HepG2 (cell line): ENCODE data around the gene HOXD1. TPM values are rescaled to one million over a fixed set of nuclear protein-coding genes. Genes with fewer than 3 reads are reported as not detected.

Experiments
- ATAC-seq: fragments of 200-7000 bp; cut with Tn5 transposase; 3 replicates; pipeline ENCODE4 v1.9.1; 2020; ENCODE audit warnings: mild to moderate bottlenecking, moderate library complexity
- BruUV-seq: library from RNA; stranded (reverse); fragments of 400-500 nt; replicated peaks from 2 replicates; lab custom pipeline; 2021; lab: Mats Ljungman, UMichigan
- CTCF ChIA-PET: fragments of 300-600 bp; formaldehyde crosslinking; extraction: SDS; loops from one replicate; lab custom pipeline; 2021; ENCODE audit warnings: low total read pairs, inconsistent platforms, low intra/inter-chr PET ratio; lab: Yijun Ruan, JAX
- POLR2A ChIA-PET: fragments of 350-600 bp; sonication (Branson Sonifier 250); formaldehyde crosslinking; loops from one replicate; lab custom pipeline; 2020; ENCODE audit warnings: antibody characterized with exemption, inconsistent platforms; lab: Yijun Ruan, JAX
- DNase-seq: peaks from one replicate; pipeline ENCODE4 v3.0.0-alpha.2; 2015; ENCODE audit warnings: low spot score
- FAIRE-seq: peaks from 3 replicates; lab custom pipeline; 2011; peaks lifted over from hg19 to GRCh38; lab: Jason Lieb, UNC
- H2AFZ ChIP-seq: one replicate; pipeline ENCODE4 v1.6.1; 2011; ENCODE audit warnings: low read length, inconsistent platforms
- H3K27ac ChIP-seq: fragments of 300-600 bp; 3 replicates; pipeline ENCODE4 v1.8.0; 2011; ENCODE audit warnings: mixed run types, mild to moderate bottlenecking, mixed read lengths, low read length, inconsistent platforms; ENCODE audit not compliant: insufficient read depth; ENCODE audit errors: extremely low read length
- H3K27me3 ChIP-seq, 2 experiments: fragments of 200-600 bp in 1 of 2; 2 replicates in 1 of 2; 3 replicates in 1 of 2; pipeline versions ENCODE4 v1.6.0 to v1.8.0; 2011; ENCODE audit warnings: low read length in 2 of 2, mild to moderate bottlenecking in 2 of 2, moderate library complexity in 2 of 2, inconsistent platforms in 1 of 2; ENCODE audit not compliant: insufficient read depth in 2 of 2, control insufficient read depth in 1 of 2
- H3K36me3 ChIP-seq, 2 experiments: fragments of 200-600 bp in 1 of 2; replicated peaks in 1 of 2; 2 replicates in 1 of 2; 3 replicates in 1 of 2; pipeline versions ENCODE4 v1.5.1 to v1.8.0; 2011; ENCODE audit warnings: low read length in 2 of 2, inconsistent platforms in 1 of 2; ENCODE audit not compliant: insufficient read depth in 2 of 2, control insufficient read depth in 1 of 2
- H3K4me1 ChIP-seq: 2 replicates; pipeline ENCODE4 v1.5.1; 2012; ENCODE audit warnings: low read length, inconsistent platforms; ENCODE audit not compliant: insufficient read depth
- H3K4me2 ChIP-seq: 2 replicates; pipeline ENCODE4 v1.6.0; 2011; ENCODE audit warnings: low read depth, low read length, inconsistent platforms
- H3K4me3 ChIP-seq, 3 experiments: fragments of 200-600 bp in 1 of 3; sonication (generic), shearing (Covaris generic) in 1 of 3; replicated peaks in 1 of 3; 2 replicates each; pipeline ENCODE4 v1.5.1; 2011 to 2016; ENCODE audit warnings: low read length in 3 of 3, inconsistent platforms in 2 of 3, low read depth in 2 of 3, mild to moderate bottlenecking in 2 of 3, control low read depth in 1 of 3, mixed read lengths in 1 of 3; ENCODE audit not compliant: insufficient read depth in 1 of 3
- H3K79me2 ChIP-seq: one replicate; pipeline ENCODE4 v1.6.1; 2011; ENCODE audit warnings: low read length, inconsistent platforms; ENCODE audit not compliant: insufficient read depth
- H3K9ac ChIP-seq: 2 replicates; pipeline ENCODE4 v1.6.0; 2011; ENCODE audit warnings: mild to moderate bottlenecking, low read depth, low read length, inconsistent platforms; ENCODE audit not compliant: insufficient read depth
- H3K9me3 ChIP-seq: 2 replicates; pipeline ENCODE4 v1.5.1; 2012; ENCODE audit warnings: mild to moderate bottlenecking, low read length
- H4K20me1 ChIP-seq: 2 replicates; pipeline ENCODE4 v1.6.0; 2011; ENCODE audit warnings: inconsistent platforms, mild to moderate bottlenecking, low read length, moderate library complexity; ENCODE audit not compliant: insufficient read depth
- CHD4 ChIP-seq: fragments of 200-600 bp; sonication (generic); IDR thresholded peaks from 2 replicates; pipeline ENCODE4 v1.7.0; 2017; ENCODE audit warnings: mild to moderate bottlenecking, low read length, borderline replicate concordance
- E2F2 ChIP-seq: sonication (generic); formaldehyde crosslinking; IDR thresholded peaks from 2 replicates; pipeline ENCODE4 v1.4.0; 2020; ENCODE audit warnings: missing genetic modification reagents, borderline replicate concordance
- HOXA3 ChIP-seq: sonication (generic); formaldehyde crosslinking; IDR thresholded peaks from 2 replicates; pipeline ENCODE4 v1.5.0; 2020; ENCODE audit warnings: missing genetic modification reagents
- MAFG ChIP-seq: sonication (generic); formaldehyde crosslinking; IDR thresholded peaks from 2 replicates; pipeline ENCODE4 v1.5.1; 2020; ENCODE audit warnings: mild to moderate bottlenecking, missing genetic modification reagents
- POGZ ChIP-seq: sonication (generic); formaldehyde crosslinking; IDR thresholded peaks from 2 replicates; pipeline ENCODE4 v1.4.0; 2020; ENCODE audit warnings: mild to moderate bottlenecking, missing genetic modification reagents
- TSC22D2 ChIP-seq: sonication (generic); formaldehyde crosslinking; IDR thresholded peaks from 2 replicates; pipeline ENCODE4 v1.5.1; 2020; ENCODE audit warnings: missing genetic modification reagents, mild to moderate bottlenecking, borderline replicate concordance
- ZBTB3 ChIP-seq: sonication (generic); formaldehyde crosslinking; IDR thresholded peaks from 2 replicates; pipeline ENCODE4 v1.4.0; 2020; ENCODE audit warnings: low read depth, mild to moderate bottlenecking, moderate library complexity, missing genetic modification reagents, borderline replicate concordance
- ZBTB34 ChIP-seq: sonication (generic); formaldehyde crosslinking; IDR thresholded peaks from 2 replicates; pipeline ENCODE4 v1.8.0; 2022; ENCODE audit warnings: mild to moderate bottlenecking, missing genetic modification reagents
- ZNF354B ChIP-seq: sonication (generic); formaldehyde crosslinking; IDR thresholded peaks from 2 replicates; pipeline ENCODE4 v1.8.0; 2022; ENCODE audit warnings: mild to moderate bottlenecking, missing genetic modification reagents
- ZNF407 ChIP-seq: sonication (generic); formaldehyde crosslinking; IDR thresholded peaks from one replicate; pipeline ENCODE4 v1.5.1; 2020; ENCODE audit warnings: mild to moderate bottlenecking, missing genetic modification reagents; ENCODE audit errors: not compliant biosample characterization
- ZNF543 ChIP-seq: sonication (generic); formaldehyde crosslinking; IDR thresholded peaks from 2 replicates; pipeline ENCODE4 v1.4.0; 2020; ENCODE audit warnings: mild to moderate bottlenecking, missing genetic modification reagents
- ZSCAN20 ChIP-seq: sonication (generic); formaldehyde crosslinking; IDR thresholded peaks from 2 replicates; pipeline ENCODE4 v1.4.0; 2020; ENCODE audit warnings: missing genetic modification reagents, mild to moderate bottlenecking, borderline replicate concordance
- WGBS: methylation state at CpG from one replicate; pipeline ENCODE4 v1.1.6; 2017; ENCODE audit warnings: low lambda C conversion rate; 5-methylcytosine and 5-hydroxymethylcytosine counted together
- in situ Hi-C: cut with HindIII; loops from 2 replicates; pipeline ENCODE4 v1.10.0; 2017; ENCODE audit warnings: low pct_unique_long_range_greater_than_20kb; ENCODE audit not compliant: extremely low pct_ligation_motif_present
- intact Hi-C: fragments of 100-400 bp; cut with micrococcal nuclease; formaldehyde crosslinking; loops from one replicate; pipeline ENCODE4 v1.10.0; 2022; ENCODE audit not compliant: unreplicated experiment
- polyA plus RNA-seq, 8 experiments: library from polyadenylated mRNA; depleted of rRNA in 3 of 8; stranded (reverse) in 7 of 8; unstranded in 1 of 8; fragments of >200 nt; fragmentation: Illumina TruSeq in 4 of 8; extraction: Trizol in 4 of 8; gene quantifications; 2 replicates each; pipeline versions ENCODE4 v1.2.1 to v1.2.3, GENCODE V29; 2011 to 2016; ENCODE audit warnings: low read depth in 4 of 8, missing spikeins in 1 of 8, mixed read lengths in 1 of 8; ENCODE audit not compliant: insufficient read depth in 1 of 8
- total RNA-seq, 5 experiments: library from RNA; depleted of rRNA; stranded (reverse); fragments of >200 nt; fragmentation: Illumina TruSeq; extraction: Trizol; gene quantifications; 2 replicates each; pipeline ENCODE4 v1.2.3, GENCODE V29; 2016; ENCODE audit warnings: low read depth in 1 of 5

The HOXD1 gene
- total and polyA plus RNA-seq, 2 of the 13 experiments (the other 11 are each of a cell fraction or from before 2014, with no cell fraction given): 10.0 to 22.3 TPM

DNA sequence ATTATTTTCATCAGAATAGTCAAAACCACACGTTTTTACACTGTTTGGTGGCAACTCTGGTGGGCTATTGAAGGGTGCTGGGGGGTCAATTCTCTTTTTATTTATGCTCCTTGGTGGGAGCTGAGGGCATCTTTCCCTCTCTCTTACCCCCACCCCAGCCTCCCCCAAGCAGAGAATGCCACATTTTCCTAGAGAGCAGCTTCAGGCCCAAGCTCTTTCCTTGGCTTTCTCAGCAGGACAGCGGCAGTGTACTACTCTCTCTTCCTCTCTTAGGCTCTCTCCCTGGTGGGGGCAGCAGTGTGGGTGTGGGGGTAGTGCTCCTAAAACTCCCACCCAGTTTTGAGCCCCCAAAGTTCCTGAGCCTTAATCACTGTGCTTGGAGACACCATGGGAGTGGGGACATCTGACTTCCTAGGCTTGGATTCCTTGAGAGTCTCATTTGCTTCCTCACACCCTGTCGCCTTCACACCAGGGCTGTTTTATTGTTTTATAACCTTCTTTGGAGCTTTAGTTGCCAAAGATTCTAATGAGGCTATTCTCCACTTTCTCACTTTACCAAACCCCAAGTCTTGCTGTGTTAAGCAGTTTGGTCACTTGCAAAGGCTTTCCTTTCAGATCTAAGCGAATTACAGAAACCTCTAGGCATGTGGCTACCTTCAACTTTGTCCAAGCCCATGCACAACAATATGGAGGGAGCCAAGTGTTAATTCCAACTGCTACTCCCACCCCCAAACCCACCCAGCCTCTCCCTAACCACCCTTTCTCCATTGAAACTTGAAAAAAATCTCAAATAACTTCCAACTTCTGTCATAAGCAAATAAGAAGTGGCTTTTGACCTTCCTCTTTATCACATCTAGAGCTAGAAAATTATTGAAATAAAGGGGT is 43.1 kb upstream of the HOXD1 start:
- peaks cover 12 to 92% of the 10 kb centered on the region in 2 experiments for H3K27me3 ChIP-seq
- DNase-seq: no peak
- no peak for FAIRE-seq
- 3% methylated on average over 4 of the region's 4 CpGs for WGBS
- no peaks in the 10 kb centered on the region for H3K9me3 ChIP-seq
- no peaks in the 10 kb centered on the region for H3K36me3 ChIP-seq
- H3K4me1 ChIP-seq: peaks cover 28% of the 10 kb centered on the region
- no peak for ATAC-seq
- TF ChIP-seq E2F2 (no peak), TSC22D2 (CRISPR knock-in tag) (no peak), ZNF354B (CRISPR knock-in tag) (no peak), ZNF407 (no peak), ZBTB34 (CRISPR knock-in tag) (no peak), MAFG (no peak), ZBTB3 (no peak), ZSCAN20 (no peak), CHD4 (no peak), HOXA3 (no peak), POGZ (no peak), ZNF543 (CRISPR knock-in tag) (no peak)
- ChIA-PET CTCF (no interaction called here), POLR2A (no interaction called here)
- no peaks in the 10 kb centered on the region for H4K20me1 ChIP-seq
- no peak overlapping the region for H2AFZ ChIP-seq
- in situ Hi-C loops (no loop called here), intact Hi-C loops (no loop called here)
- no peak overlapping the region for H3K9ac ChIP-seq
- BruUV-seq: no TSS peak
- H3K27ac ChIP-seq: no peak overlapping the region
- H3K79me2 ChIP-seq: no peaks in the 10 kb centered on the region
- H3K4me2 ChIP-seq: no peak overlapping the region
- no peak overlapping the region for H3K4me3 ChIP-seq
